Activated naive CD8-positive, alpha-beta T cell treated with anti-CD3 and anti-CD28 coated beads, Interleukin-2, amount 10 ng/mL, durations not matched to agents 7 days and 5 days (primary cell): ENCODE data around the gene TOM1. TPM values are rescaled to one million over a fixed set of nuclear protein-coding genes. Genes with fewer than 3 reads are reported as not detected.
"Not testable (repeated sequence)": the region's sequence is repeated elsewhere in the genome, so short reads cannot be mapped to it uniquely, and the experiment has no call there.

Source experiments
- ATAC-seq: fragments of 150-1000 bp; cut with Tn5 transposase; one replicate; pipeline ENCODE4 v1.10.0; 2021; ENCODE audit warnings: low read depth, moderate library complexity
- POLR2A ChIA-PET: fragments of 350-600 bp; sonication (Branson Sonifier 250); formaldehyde crosslinking; loops from one replicate; lab custom pipeline; 2021; ENCODE audit warnings: antibody characterized with exemption; lab: Charles Lee
- DNase-seq: peaks from one replicate; pipeline ENCODE4 v3.0.0; 2021
- H3K27ac Mint-ChIP-seq: one replicate; pipeline ENCODE4 v1.8.0; 2022; ENCODE audit warnings: mild to moderate bottlenecking, mixed read lengths
- H3K27me3 Mint-ChIP-seq: one replicate; pipeline ENCODE4 v1.8.0; 2022; ENCODE audit warnings: mild to moderate bottlenecking, moderate library complexity, mixed read lengths
- H3K36me3 Mint-ChIP-seq: one replicate; pipeline ENCODE4 v1.8.0; 2021; ENCODE audit warnings: mild to moderate bottlenecking, mixed read lengths
- H3K4me1 Mint-ChIP-seq: one replicate; pipeline ENCODE4 v1.8.0; 2021; ENCODE audit warnings: mixed read lengths
- H3K4me3 Mint-ChIP-seq: one replicate; pipeline ENCODE4 v1.8.0; 2022; ENCODE audit warnings: mild to moderate bottlenecking, moderate library complexity, mixed read lengths
- H3K9me3 Mint-ChIP-seq: one replicate; pipeline ENCODE4 v1.8.0; 2021; ENCODE audit warnings: mixed read lengths
- total RNA-seq, 2 experiments: library from RNA; stranded (reverse); gene quantifications; one replicate each; pipeline ENCODE4 v1.2.3, GENCODE V29; 2021

Gene TOM1
- total RNA-seq, 2 experiments from 2014 or later = 36.7 to 39.5 TPM

DNA sequence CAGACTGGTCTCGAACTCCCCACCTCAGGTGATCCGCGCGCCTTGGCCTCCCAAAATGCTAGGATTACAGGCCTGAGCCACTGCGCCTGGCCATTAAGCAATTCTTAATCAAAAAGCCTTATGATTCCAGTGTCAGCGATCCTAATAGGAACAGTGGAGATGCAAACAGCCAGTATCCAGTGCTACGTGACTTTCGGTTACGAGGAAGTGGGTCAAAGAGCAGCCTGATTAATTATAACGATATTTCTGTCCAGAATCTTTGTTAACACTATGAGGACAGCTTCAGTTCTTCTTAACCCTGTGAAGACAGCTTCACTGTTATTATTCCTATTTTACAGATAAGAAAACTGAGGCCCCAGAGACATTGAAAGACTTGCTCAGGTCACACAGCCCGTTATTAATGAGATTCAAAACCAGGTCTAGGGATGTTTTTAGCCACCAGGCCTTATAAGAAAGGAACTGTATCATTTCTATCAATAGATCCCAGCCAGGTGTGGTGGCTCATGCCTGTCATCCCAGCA, 63.9 kb downstream of the TOM1 start:
- DNase-seq = no peak
- no peak overlapping the region for H3K27ac Mint-ChIP-seq
- no peak for ATAC-seq
- H3K36me3 Mint-ChIP-seq = no peaks in the 10 kb centered on the region
- peaks cover 1% of the 10 kb centered on the region for H3K4me1 Mint-ChIP-seq
- peaks cover 15% of the 10 kb centered on the region for H3K27me3 Mint-ChIP-seq
- POLR2A ChIA-PET = no interaction called here
- no peaks in the 10 kb centered on the region for H3K9me3 Mint-ChIP-seq
- H3K4me3 Mint-ChIP-seq = no peak overlapping the region

DNA sequence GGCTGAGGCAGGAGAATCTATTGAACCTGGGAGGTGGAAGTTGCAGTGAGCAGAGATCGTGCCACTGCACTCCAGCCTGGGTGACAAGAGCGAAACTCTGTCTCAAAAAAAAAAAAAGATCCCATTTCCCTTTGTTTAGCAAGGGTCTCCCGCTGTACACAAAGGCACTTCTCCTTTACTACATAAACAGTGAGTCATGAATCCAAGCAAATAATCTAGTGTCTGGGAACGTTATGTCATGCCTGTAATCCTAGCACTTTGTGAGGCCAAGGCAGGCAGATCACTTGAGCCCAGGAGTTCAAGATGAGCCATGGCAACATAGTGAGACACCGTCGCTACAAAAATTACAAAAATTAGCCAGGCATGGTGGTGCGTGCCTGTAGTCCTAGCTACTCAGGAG, 64.5 kb downstream of the TOM1 start:
- H3K4me1 Mint-ChIP-seq, DNase-seq, H3K27ac Mint-ChIP-seq, H3K9me3 Mint-ChIP-seq, POLR2A ChIA-PET, H3K36me3 Mint-ChIP-seq, H3K4me3 Mint-ChIP-seq, ATAC-seq: not testable (repeated sequence)
- peaks cover 18% of the 10 kb centered on the region for H3K27me3 Mint-ChIP-seq

GRCh38 chr22:35367331-35367886, 67.7 kb downstream of the TOM1 start:
- Mint-ChIP-seq H3K27ac (no peak overlapping the region), H3K27me3 (peaks cover 33% of the 10 kb centered on the region), H3K36me3 (no peaks in the 10 kb centered on the region), H3K4me3 (no peak overlapping the region), H3K9me3 (no peaks in the 10 kb centered on the region), H3K4me1 (peaks cover 5% of the 10 kb centered on the region)
- ATAC-seq (no peak), DNase-seq (no peak)
- POLR2A ChIA-PET = no interaction called here

- DNase-seq = no peak
- Mint-ChIP-seq H3K4me1 (peaks cover 5% of the 10 kb centered on the region), H3K27me3 (peaks cover 33% of the 10 kb centered on the region), H3K36me3 (no peaks in the 10 kb centered on the region), H3K4me3 (no peak overlapping the region), H3K9me3 (no peaks in the 10 kb centered on the region), H3K27ac (no peak overlapping the region)
- POLR2A ChIA-PET = interaction anchor here (0.6 kb wide), 2 partner anchors 31 to 94 kb away, joined by 3 read pairs; no protein-coding TSS in a partner anchor
- no peak for ATAC-seq
These were observed 68.7 kb downstream of the TOM1 start for GRCh38 chr22:35368386-35368785.

- POLR2A ChIA-PET = no interaction called here
- H3K27ac Mint-ChIP-seq = no peak overlapping the region
- H3K4me1 Mint-ChIP-seq = peaks cover 5% of the 10 kb centered on the region
- peaks cover 33% of the 10 kb centered on the region for H3K27me3 Mint-ChIP-seq
- H3K4me3 Mint-ChIP-seq = no peak overlapping the region
- no peaks in the 10 kb centered on the region for H3K9me3 Mint-ChIP-seq
- ATAC-seq = no peak
- no peak for DNase-seq
- H3K36me3 Mint-ChIP-seq = no peaks in the 10 kb centered on the region
These were observed 70.3 kb downstream of the TOM1 start for GRCh38 chr22:35369996-35370395.

- H3K27ac Mint-ChIP-seq = no peak overlapping the region
These were observed 74.1 kb downstream of the TOM1 start for GRCh38 chr22:35373781-35374180.

GRCh38 chr22:35375031-35375430, 75.3 kb downstream of the TOM1 start:
- Mint-ChIP-seq H3K4me1 (peaks cover 14% of the 10 kb centered on the region), H3K27ac (no peak overlapping the region), H3K36me3 (no peaks in the 10 kb centered on the region), H3K9me3 (no peaks in the 10 kb centered on the region), H3K27me3 (peaks cover 24% of the 10 kb centered on the region), H3K4me3 (no peak overlapping the region)
- ATAC-seq (no peak), DNase-seq (no peak)
- POLR2A ChIA-PET = interaction anchor here (1.1 kb wide), 1 partner anchor 66 kb away, joined by 3 read pairs; no protein-coding TSS in a partner anchor

More at GRCh38 chr22:35373781-35374180, 74.1 kb downstream of the TOM1 start:
- H3K9me3 Mint-ChIP-seq = no peaks in the 10 kb centered on the region
- DNase-seq = no peak
- POLR2A ChIA-PET = interaction anchor here (0.7 kb wide), 1 partner anchor 698 kb away, joined by 4 read pairs; no protein-coding TSS in a partner anchor
- H3K4me3 Mint-ChIP-seq = no peak overlapping the region
- no peaks in the 10 kb centered on the region for H3K36me3 Mint-ChIP-seq
- peaks cover 22% of the 10 kb centered on the region for H3K27me3 Mint-ChIP-seq
- peaks cover 14% of the 10 kb centered on the region for H3K4me1 Mint-ChIP-seq
- ATAC-seq = no peak

DNA sequence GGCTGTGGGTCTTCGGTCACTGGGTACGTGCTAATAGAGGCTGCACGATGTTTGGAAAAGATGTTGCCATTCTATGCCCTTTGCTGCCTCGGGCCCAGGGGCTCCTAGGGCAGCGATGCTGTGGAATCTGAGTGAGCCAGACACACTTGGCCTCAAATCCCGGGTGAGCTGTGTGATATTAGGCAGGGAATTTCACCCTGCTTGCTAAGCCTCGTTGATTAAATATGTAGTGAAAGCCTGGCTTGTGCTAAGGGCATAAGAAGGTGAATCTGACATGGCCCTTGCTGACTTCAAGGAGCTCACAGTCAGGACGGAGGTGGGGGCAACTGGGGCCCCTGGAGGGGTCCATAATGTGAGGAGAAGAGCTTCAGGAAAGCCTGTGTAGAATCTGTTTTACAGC, 75.8 kb downstream of the TOM1 start:
- Mint-ChIP-seq H3K27me3 (peaks cover 26% of the 10 kb centered on the region), H3K4me1 (peaks cover 17% of the 10 kb centered on the region), H3K9me3 (no peaks in the 10 kb centered on the region), H3K4me3 (no peak overlapping the region), H3K36me3 (no peaks in the 10 kb centered on the region), H3K27ac (no peak overlapping the region)
- ATAC-seq = no peak
- POLR2A ChIA-PET = interaction anchor here (0.9 to 1.1 kb wide), 2 partner anchors 24 to 65 kb away, joined by 3 to 5 read pairs; no protein-coding TSS in a partner anchor
- DNase-seq = no peak

- no peaks in the 10 kb centered on the region for H3K36me3 Mint-ChIP-seq
- H3K27ac Mint-ChIP-seq = peak overlapping the region; percentile 37
- POLR2A ChIA-PET = interaction anchor here (0.6 to 0.7 kb wide), 2 partner anchors 112 to 271 kb away, joined by 3 read pairs; partner anchors contain the start of gene APOL6
- H3K9me3 Mint-ChIP-seq = no peaks in the 10 kb centered on the region
- H3K27me3 Mint-ChIP-seq = peaks cover 32% of the 10 kb centered on the region
- H3K4me1 Mint-ChIP-seq = peaks cover 17% of the 10 kb centered on the region
- DNase-seq (no peak), ATAC-seq (no peak)
- peak overlapping the region; percentile 28 for H3K4me3 Mint-ChIP-seq
These were observed 77.2 kb downstream of the TOM1 start for GRCh38 chr22:35376728-35377472.

GRCh38 chr22:35377735-35378134, 78.0 kb downstream of the TOM1 start:
- POLR2A ChIA-PET = no interaction called here
- no peak overlapping the region for H3K4me3 Mint-ChIP-seq
- H3K4me1 Mint-ChIP-seq = peaks cover 14% of the 10 kb centered on the region
- no peak for DNase-seq
- no peaks in the 10 kb centered on the region for H3K9me3 Mint-ChIP-seq
- no peaks in the 10 kb centered on the region for H3K36me3 Mint-ChIP-seq
- H3K27me3 Mint-ChIP-seq = peaks cover 34% of the 10 kb centered on the region
- ATAC-seq = no peak
- peak overlapping the region; percentile 37 for H3K27ac Mint-ChIP-seq

GRCh38 chr22:35378621-35379020, 78.9 kb downstream of the TOM1 start:
- peaks cover 41% of the 10 kb centered on the region for H3K27me3 Mint-ChIP-seq
- POLR2A ChIA-PET = no interaction called here
- DNase-seq (no peak), ATAC-seq (no peak)
- H3K36me3 Mint-ChIP-seq = no peaks in the 10 kb centered on the region
- no peak overlapping the region for H3K27ac Mint-ChIP-seq
- H3K4me1 Mint-ChIP-seq = peaks cover 14% of the 10 kb centered on the region
- H3K4me3 Mint-ChIP-seq = no peak overlapping the region
- no peaks in the 10 kb centered on the region for H3K9me3 Mint-ChIP-seq

DNA sequence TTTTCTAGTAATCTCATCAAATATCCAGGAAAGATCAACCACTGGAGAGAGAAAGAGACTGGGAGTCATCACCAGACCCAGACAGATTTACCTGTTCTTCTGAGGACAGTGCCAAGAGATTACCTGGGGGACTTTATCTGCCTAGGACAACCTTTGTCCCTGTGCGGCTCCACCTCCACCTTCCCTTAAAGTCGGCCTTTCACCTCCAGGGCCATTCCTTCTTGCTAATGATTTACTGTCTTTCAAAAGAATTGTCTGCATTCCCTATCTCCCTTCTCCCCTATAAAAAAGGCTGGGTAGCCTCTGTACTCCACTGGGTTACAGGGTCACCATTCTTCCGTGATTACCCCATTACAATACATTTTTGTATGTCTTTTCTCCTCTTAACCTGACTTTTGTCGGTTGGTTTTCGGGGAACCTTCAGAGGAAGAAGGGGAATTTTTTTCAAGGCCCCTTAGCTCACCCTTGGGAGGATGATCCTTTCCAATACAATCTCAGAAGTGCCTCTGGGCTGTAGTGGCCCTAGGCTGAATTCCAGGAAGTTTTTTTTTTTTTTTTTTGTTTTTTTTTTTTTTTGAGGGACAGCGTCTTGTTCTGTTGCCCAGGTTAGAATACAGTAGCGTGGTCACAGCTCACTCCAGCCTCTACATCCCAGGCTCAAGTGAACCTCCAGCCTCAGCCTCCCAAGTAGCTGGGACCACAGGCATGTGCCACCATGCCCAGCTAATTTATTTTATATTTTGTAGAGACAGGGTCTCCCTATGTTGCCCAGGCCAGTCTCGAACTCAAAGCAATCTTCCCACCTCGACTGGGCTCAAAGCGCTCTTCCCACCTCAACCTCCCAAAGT, 79.7 kb downstream of the TOM1 start:
- POLR2A ChIA-PET = no interaction called here
- Mint-ChIP-seq H3K36me3 (no peaks in the 10 kb centered on the region), H3K4me3 (no peak overlapping the region), H3K9me3 (no peaks in the 10 kb centered on the region), H3K27ac (no peak overlapping the region), H3K27me3 (peaks cover 45% of the 10 kb centered on the region), H3K4me1 (peaks cover 14% of the 10 kb centered on the region)
- no peak for ATAC-seq
- no peak for DNase-seq

- POLR2A ChIA-PET = interaction anchor here (0.6 kb wide), 1 partner anchor 27 kb away, joined by 3 read pairs; no protein-coding TSS in a partner anchor
- peaks cover 14% of the 10 kb centered on the region for H3K4me1 Mint-ChIP-seq
These were observed 80.3 kb downstream of the TOM1 start for GRCh38 chr22:35380013-35380412.

More at GRCh38 chr22:35380013-35380412, 80.3 kb downstream of the TOM1 start:
- ATAC-seq (no peak), DNase-seq (no peak)
- Mint-ChIP-seq H3K36me3 (no peaks in the 10 kb centered on the region), H3K9me3 (no peaks in the 10 kb centered on the region), H3K4me3 (no peak overlapping the region), H3K27me3 (peaks cover 47% of the 10 kb centered on the region), H3K27ac (no peak overlapping the region)
